ENCODE results near the gene NFKBIB. TPM values are rescaled to one million over a fixed set of nuclear protein-coding genes. Genes with fewer than 3 reads are reported as not detected.

Gene NFKBIB
- total RNA-seq, 1 experiment from 2014 or later, result 33.8 TPM

DNA sequence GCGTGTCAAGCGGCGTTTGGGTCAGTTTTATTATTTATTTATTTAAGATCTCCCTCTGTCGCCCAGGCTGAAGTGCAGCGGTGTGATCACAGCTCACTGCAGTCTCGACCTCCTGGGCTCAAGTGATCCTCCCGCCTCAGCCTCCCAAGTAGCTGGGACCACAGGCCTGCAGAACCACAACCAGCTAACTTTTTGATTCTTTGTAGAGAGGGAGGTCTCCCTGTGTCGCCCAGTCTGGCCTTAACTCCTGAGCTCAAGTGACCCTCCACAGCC is 31.7 kb downstream of the NFKBIB start:
- Mint-ChIP-seq H3K4me3 (peak overlapping the region; percentile 98 to 99), H3K27ac (peak overlapping the region; percentile 97 to 99 (median 99); a peak in 6 of 7 replicates)

More for the DNA sequence above, 31.7 kb downstream of the NFKBIB start:
- H3K9ac ChIP-seq (ENCODE audit: extremely low read depth, insufficient read length, low read length), result peak overlapping the region; percentile 95
- peak overlapping the region; percentile 96 for H3K4me2 ChIP-seq (ENCODE audit: insufficient read depth, insufficient read length, low read length)
- H2BK5ac ChIP-seq (ENCODE audit: insufficient read length, low read length), result no peak overlapping the region
- H3K27ac ChIP-seq (ENCODE audit: insufficient read length, low read depth, low read length), result no peak overlapping the region
- H2BK12ac ChIP-seq (ENCODE audit: insufficient read length, low read depth, low read length), result no peak overlapping the region
- no peak overlapping the region for H4K5ac ChIP-seq (ENCODE audit: insufficient read length, low read depth, low read length)
- Mint-ChIP-seq H3K4me1 (peaks cover 8 to 14% of the 10 kb centered on the region in 2 experiments), H3K9me3 (peaks cover 31 to 32% of the 10 kb centered on the region in 2 experiments), H3K36me3 (ENCODE audit: insufficient read depth in 1 of 3, low read depth in 3 of 3) (peaks cover 48 to 59% (median 57%) of the 10 kb centered on the region in 3 experiments), H3K27me3 (ENCODE audit: low read depth) (peaks cover 8% of the 10 kb centered on the region)
- no peak overlapping the region for H2AFZ ChIP-seq (ENCODE audit: low read length)
- peaks cover 11% of the 10 kb centered on the region; the same call in 1 of the 2 replicates for H3K79me2 ChIP-seq (ENCODE audit: insufficient read depth, low read length)
- H2BK120ac ChIP-seq (ENCODE audit: low read depth, low read length, poor library complexity, severe bottlenecking), result no peak overlapping the region
- no CpG with 5 or more reads among the region's 8 CpGs for WGBS (ENCODE audit: extremely low coverage, insufficient read length, low lambda C conversion rate)
- no peak overlapping the region for H4K91ac ChIP-seq (ENCODE audit: insufficient read length, low read depth, low read length)
- no peak overlapping the region for H3T11ph ChIP-seq (ENCODE audit: low read length)
- TF ChIP-seq, protein P1, sequence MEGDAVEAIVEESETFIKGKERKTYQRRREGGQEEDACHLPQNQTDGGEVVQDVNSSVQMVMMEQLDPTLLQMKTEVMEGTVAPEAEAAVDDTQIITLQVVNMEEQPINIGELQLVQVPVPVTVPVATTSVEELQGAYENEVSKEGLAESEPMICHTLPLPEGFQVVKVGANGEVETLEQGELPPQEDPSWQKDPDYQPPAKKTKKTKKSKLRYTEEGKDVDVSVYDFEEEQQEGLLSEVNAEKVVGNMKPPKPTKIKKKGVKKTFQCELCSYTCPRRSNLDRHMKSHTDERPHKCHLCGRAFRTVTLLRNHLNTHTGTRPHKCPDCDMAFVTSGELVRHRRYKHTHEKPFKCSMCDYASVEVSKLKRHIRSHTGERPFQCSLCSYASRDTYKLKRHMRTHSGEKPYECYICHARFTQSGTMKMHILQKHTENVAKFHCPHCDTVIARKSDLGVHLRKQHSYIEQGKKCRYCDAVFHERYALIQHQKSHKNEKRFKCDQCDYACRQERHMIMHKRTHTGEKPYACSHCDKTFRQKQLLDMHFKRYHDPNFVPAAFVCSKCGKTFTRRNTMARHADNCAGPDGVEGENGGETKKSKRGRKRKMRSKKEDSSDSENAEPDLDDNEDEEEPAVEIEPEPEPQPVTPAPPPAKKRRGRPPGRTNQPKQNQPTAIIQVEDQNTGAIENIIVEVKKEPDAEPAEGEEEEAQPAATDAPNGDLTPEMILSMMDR (conservative IDR thresholded peaks at IDR 0.05), result no peak
- H3K18ac ChIP-seq (ENCODE audit: insufficient read length, low read depth, low read length), result no peak overlapping the region
- no peak overlapping the region for H3K23ac ChIP-seq (ENCODE audit: insufficient read length, low read depth, low read length)
- no peak overlapping the region for H2AK5ac ChIP-seq (ENCODE audit: insufficient read length, low read length)
- no peak overlapping the region for H4K8ac ChIP-seq (replicated peaks; ENCODE audit: insufficient read length, low read depth, low read length)
- no peaks in the 10 kb centered on the region for H4K20me1 ChIP-seq (ENCODE audit: control insufficient read depth, insufficient read depth, insufficient read length)
- H3K79me1 ChIP-seq (ENCODE audit: insufficient read depth, low read depth, low read length, poor library complexity, severe bottlenecking), result peaks cover 2% of the 10 kb centered on the region
- no peak overlapping the region for H2BK15ac ChIP-seq (ENCODE audit: low read depth, low read length)
- no peak for DNase-seq
- H3K4me1 ChIP-seq (ENCODE audit: insufficient read depth, low read length), result no peaks in the 10 kb centered on the region
- no peak overlapping the region for H3K14ac ChIP-seq (ENCODE audit: insufficient read depth, low read length)
- no peak overlapping the region for H2BK20ac ChIP-seq (ENCODE audit: low read depth, low read length, poor library complexity, severe bottlenecking)
- no peak overlapping the region for H3K4ac ChIP-seq (ENCODE audit: low read depth, low read length)
- peaks cover 21% of the 10 kb centered on the region for H3K9me3 ChIP-seq (ENCODE audit: control insufficient read depth, low read depth, low read length)
- H3K27me3 ChIP-seq (ENCODE audit: insufficient read depth, low read length), result no peaks in the 10 kb centered on the region
- H3K56ac ChIP-seq (ENCODE audit: insufficient read length, low read depth, low read length), result no peak overlapping the region
- H3K23me2 ChIP-seq (ENCODE audit: insufficient read length, low read depth, low read length, poor library complexity, severe bottlenecking), result peaks cover 10% of the 10 kb centered on the region
